OCI-LY7 (cell line): ENCODE results near the gene PCK1. TPM values are rescaled to one million over a fixed set of nuclear protein-coding genes. Genes with fewer than 3 reads are reported as not detected.

Source experiments
- BruUV-seq: library from RNA; stranded (reverse); fragments of 400-500 nt; replicated peaks from 2 replicates; lab custom pipeline; 2021; lab: Mats Ljungman, UMichigan
- CTCF ChIA-PET: fragments of 300-600 bp; sonication (Branson Sonifier 250); formaldehyde crosslinking; loops from one replicate; lab custom pipeline; 2022; ENCODE audit warnings: antibody characterized with exemption; ENCODE audit not compliant: unreplicated experiment; lab: Charles Lee
- POLR2A ChIA-PET: fragments of 300-600 bp; sonication (Branson Sonifier 250); formaldehyde crosslinking; loops from one replicate; lab custom pipeline; 2022; ENCODE audit warnings: antibody characterized with exemption; lab: Charles Lee
- DNase-seq: peaks from one replicate; pipeline ENCODE4 v3.0.0-alpha.2; 2015; ENCODE audit warnings: low spot score
- H2AFZ ChIP-seq: fragments of 200-600 bp; sonication (generic), shearing (Covaris generic); 2 replicates; pipeline ENCODE4 v1.6.1; 2014; ENCODE audit warnings: mild to moderate bottlenecking, antibody characterized with exemption, low read length, moderate library complexity
- H3K27ac ChIP-seq: fragments of 200-600 bp; sonication (generic); 2 replicates; pipeline ENCODE4 v1.5.1; 2014; ENCODE audit warnings: mixed run types, low read depth, mild to moderate bottlenecking, moderate library complexity, low read length, inconsistent platforms; ENCODE audit not compliant: poor library complexity, severe bottlenecking
- H3K36me3 ChIP-seq: fragments of 200-600 bp; sonication (generic); 2 replicates; pipeline ENCODE4 v1.6.1; 2014; ENCODE audit warnings: mild to moderate bottlenecking, antibody characterized with exemption, low read length, moderate library complexity, mixed read lengths; ENCODE audit not compliant: insufficient read depth
- H3K4me1 ChIP-seq: fragments of 200-600 bp; sonication (generic); 2 replicates; pipeline ENCODE4 v1.5.1; 2014; ENCODE audit warnings: mild to moderate bottlenecking, low read length; ENCODE audit not compliant: insufficient read depth, poor library complexity, severe bottlenecking
- H3K4me2 ChIP-seq: fragments of 200-600 bp; sonication (generic); 2 replicates; pipeline ENCODE4 v1.6.1; 2014; ENCODE audit warnings: mild to moderate bottlenecking, low read length
- H3K4me3 ChIP-seq: fragments of 200-600 bp; sonication (generic); 2 replicates; pipeline ENCODE4 v1.5.1; 2014; ENCODE audit warnings: mild to moderate bottlenecking, low read depth, low read length; ENCODE audit not compliant: poor library complexity, severe bottlenecking
- H3K79me2 ChIP-seq: fragments of 200-600 bp; sonication (generic); 2 replicates; pipeline ENCODE4 v1.6.1; 2016; ENCODE audit warnings: low read depth, mild to moderate bottlenecking, low read length, moderate library complexity, mixed read lengths; ENCODE audit not compliant: insufficient read depth
- H3K9me2 ChIP-seq: fragments of 200-600 bp; sonication (generic); 2 replicates; pipeline ENCODE4 v1.6.1; 2016; ENCODE audit warnings: mild to moderate bottlenecking, low read length, mixed read lengths; ENCODE audit not compliant: insufficient read depth
- H3K9me3 ChIP-seq: fragments of 200-600 bp; sonication (generic); 2 replicates; pipeline ENCODE4 v1.6.1; 2014; ENCODE audit warnings: mild to moderate bottlenecking, mixed run types, low read length, mixed read lengths
- H4K20me1 ChIP-seq: fragments of 200-600 bp; sonication (generic); 2 replicates; pipeline ENCODE4 v1.6.1; 2014; ENCODE audit warnings: mild to moderate bottlenecking, antibody characterized with exemption, low read length, moderate library complexity, mixed read lengths; ENCODE audit not compliant: insufficient read depth
- EZH2phosphoT487 ChIP-seq: fragments of 200-600 bp; sonication (generic); IDR thresholded peaks from 2 replicates; pipeline ENCODE4 v1.6.1; 2018; ENCODE audit warnings: low read depth, borderline replicate concordance, mild to moderate bottlenecking, mixed run types, antibody characterized with exemption, low read length, moderate library complexity, mixed read lengths
- intact Hi-C: fragments of 100-400 bp; cut with micrococcal nuclease; formaldehyde crosslinking; loops from one replicate; pipeline ENCODE4 v1.10.0; 2022; ENCODE audit not compliant: unreplicated experiment
- total RNA-seq, 2 experiments: library from RNA; depleted of rRNA in 1 of 2; stranded (reverse); fragments of >200 nt in 1 of 2; shearing (Covaris generic) in 1 of 2; gene quantifications; 2 replicates each; pipeline ENCODE4 v1.2.3, GENCODE V29; 2014 to 2022
- TF ChIP-seq, protein P1 (sequence below): fragments of 200-600 bp; sonication (generic); conservative IDR thresholded peaks from 2 replicates; pipeline ENCODE4 v1.5.1; 2014; ENCODE audit warnings: mild to moderate bottlenecking, antibody characterized with exemption, low read length, moderate library complexity, mixed read lengths

Gene PCK1
- total RNA-seq, 2 experiments from 2014 or later, result 6.9 to 13.0 TPM

- H3K4me3 ChIP-seq, result no peak overlapping the region
- no peaks in the 10 kb centered on the region; the same call in 1 of the 2 replicates for H4K20me1 ChIP-seq
- ChIA-PET CTCF (interaction anchor here (0.5 kb wide), 1 partner anchor 629 kb away, joined by 3 read pairs; no protein-coding TSS in a partner anchor), POLR2A (no interaction called here)
- H3K36me3 ChIP-seq, result no peaks in the 10 kb centered on the region
- H2AFZ ChIP-seq, result no peak overlapping the region
- no peaks in the 10 kb centered on the region for H3K9me2 ChIP-seq
- H3K27ac ChIP-seq, result no peak overlapping the region
- intact Hi-C loops, result no loop called here
- BruUV-seq, result no TSS peak
- H3K4me2 ChIP-seq, result no peak overlapping the region
- no peaks in the 10 kb centered on the region for H3K4me1 ChIP-seq
- H3K79me2 ChIP-seq, result no peaks in the 10 kb centered on the region
- DNase-seq, result no peak
- H3K9me3 ChIP-seq, result no peaks in the 10 kb centered on the region
- TF ChIP-seq EZH2phosphoT487, result no peak
- TF ChIP-seq, protein P1, sequence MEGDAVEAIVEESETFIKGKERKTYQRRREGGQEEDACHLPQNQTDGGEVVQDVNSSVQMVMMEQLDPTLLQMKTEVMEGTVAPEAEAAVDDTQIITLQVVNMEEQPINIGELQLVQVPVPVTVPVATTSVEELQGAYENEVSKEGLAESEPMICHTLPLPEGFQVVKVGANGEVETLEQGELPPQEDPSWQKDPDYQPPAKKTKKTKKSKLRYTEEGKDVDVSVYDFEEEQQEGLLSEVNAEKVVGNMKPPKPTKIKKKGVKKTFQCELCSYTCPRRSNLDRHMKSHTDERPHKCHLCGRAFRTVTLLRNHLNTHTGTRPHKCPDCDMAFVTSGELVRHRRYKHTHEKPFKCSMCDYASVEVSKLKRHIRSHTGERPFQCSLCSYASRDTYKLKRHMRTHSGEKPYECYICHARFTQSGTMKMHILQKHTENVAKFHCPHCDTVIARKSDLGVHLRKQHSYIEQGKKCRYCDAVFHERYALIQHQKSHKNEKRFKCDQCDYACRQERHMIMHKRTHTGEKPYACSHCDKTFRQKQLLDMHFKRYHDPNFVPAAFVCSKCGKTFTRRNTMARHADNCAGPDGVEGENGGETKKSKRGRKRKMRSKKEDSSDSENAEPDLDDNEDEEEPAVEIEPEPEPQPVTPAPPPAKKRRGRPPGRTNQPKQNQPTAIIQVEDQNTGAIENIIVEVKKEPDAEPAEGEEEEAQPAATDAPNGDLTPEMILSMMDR, result no peak
Measured at GRCh38 chr20:57577679-57578475, 17.0 kb downstream of the PCK1 start.

DNA sequence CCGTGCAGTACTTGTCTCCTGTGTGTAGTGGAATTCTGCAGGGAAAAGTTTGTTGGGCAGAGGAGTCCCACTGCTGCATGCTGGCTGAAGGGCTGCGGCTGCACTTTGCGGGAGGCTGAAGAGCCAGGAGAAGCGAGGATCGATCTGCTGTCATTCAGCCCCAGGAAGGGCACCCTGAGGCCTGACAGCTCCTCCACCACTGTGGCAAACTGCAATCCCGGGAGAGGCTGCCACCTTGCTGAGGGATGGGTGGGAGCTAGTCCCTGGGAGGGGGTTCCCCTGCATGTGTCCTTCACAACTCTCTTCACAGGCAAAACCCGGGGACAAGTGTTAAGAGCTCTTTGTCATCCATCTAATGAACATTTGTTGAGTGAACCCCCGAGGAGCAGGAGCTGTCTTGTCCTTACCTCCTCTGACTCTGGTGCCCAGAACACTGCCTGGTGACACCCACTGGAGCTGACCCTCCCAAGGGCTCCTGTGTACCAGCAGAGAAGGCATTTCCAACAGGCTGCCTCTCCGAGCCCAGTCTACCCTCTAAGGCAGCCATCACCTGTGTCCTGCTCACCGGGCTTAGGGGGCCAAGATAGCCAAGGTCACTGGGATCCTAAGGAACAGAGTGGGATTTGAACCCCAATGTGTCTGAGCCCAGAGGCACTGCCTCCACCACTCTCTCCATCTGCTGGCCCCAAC lies 17.7 kb downstream of the PCK1 start:
- Histone ChIP-seq H3K9me3 (no peaks in the 10 kb centered on the region), H3K4me1 (no peaks in the 10 kb centered on the region), H2AFZ (no peak overlapping the region), H3K4me3 (no peak overlapping the region), H3K9me2 (no peaks in the 10 kb centered on the region), H3K79me2 (no peaks in the 10 kb centered on the region), H4K20me1 (no peaks in the 10 kb centered on the region; the same call in 1 of the 2 replicates), H3K36me3 (no peaks in the 10 kb centered on the region), H3K27ac (no peak overlapping the region), H3K4me2 (no peak overlapping the region)
- ChIA-PET POLR2A (no interaction called here), CTCF (interaction anchor here (0.5 kb wide), 1 partner anchor 628 kb away, joined by 3 read pairs; no protein-coding TSS in a partner anchor)
- DNase-seq, result no peak
- TF ChIP-seq EZH2phosphoT487, result no peak
- TF ChIP-seq, protein P1, result no peak
- intact Hi-C loops, result no loop called here
- BruUV-seq, result no TSS peak
